GM12864 (cell line): Measurements from ENCODE around the gene EBLN1.

Experiments used
- DNase-seq: peaks from one replicate; pipeline ENCODE4 v3.0.0-alpha.2; 2011; ENCODE audit warnings: low read depth
- H3K4me3 ChIP-seq: 2 replicates; pipeline ENCODE4 v1.5.1; 2011; ENCODE audit warnings: mild to moderate bottlenecking, low read depth, low read length, control low read depth
- TF ChIP-seq, protein P1 (sequence below): IDR thresholded peaks from 2 replicates; pipeline ENCODE4 v1.5.1; 2011; ENCODE audit warnings: low read depth, mild to moderate bottlenecking, moderate library complexity, low read length, control low read depth, inconsistent platforms; ENCODE audit errors: missing control alignments

Gene EBLN1

DNA sequence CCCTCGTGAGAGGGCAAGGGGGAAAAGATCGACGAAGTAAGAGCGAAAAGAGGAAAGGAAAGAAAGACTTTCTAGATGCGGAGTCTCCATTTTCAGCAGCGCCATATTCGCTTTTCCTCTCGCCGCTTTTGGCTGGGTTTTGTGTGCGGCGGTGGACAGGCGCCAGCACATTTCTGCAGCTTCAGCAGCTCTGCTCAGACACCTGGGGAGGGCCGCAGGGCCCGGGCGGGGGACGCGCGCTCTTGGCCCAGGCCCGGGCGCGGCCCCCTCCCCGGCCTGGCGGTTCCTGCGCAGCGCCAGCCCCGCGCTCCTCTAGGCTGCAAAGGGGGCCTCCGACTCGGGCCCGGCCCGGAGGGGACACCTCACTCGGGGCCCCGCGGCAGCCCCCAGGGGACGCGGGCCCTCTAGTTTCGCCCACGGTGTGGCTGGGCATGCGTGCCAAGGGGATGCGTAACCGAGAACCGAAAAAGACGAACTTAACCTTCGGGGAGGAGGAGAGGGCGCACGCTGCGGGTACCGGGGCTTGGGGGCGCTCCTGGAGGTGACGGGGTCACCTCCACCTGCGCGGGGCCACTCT, 34.5 kb upstream of the EBLN1 start:
- DNase-seq, result no peak
- H3K4me3 ChIP-seq, result peak overlapping the region; percentile 84
- TF ChIP-seq, protein P1, sequence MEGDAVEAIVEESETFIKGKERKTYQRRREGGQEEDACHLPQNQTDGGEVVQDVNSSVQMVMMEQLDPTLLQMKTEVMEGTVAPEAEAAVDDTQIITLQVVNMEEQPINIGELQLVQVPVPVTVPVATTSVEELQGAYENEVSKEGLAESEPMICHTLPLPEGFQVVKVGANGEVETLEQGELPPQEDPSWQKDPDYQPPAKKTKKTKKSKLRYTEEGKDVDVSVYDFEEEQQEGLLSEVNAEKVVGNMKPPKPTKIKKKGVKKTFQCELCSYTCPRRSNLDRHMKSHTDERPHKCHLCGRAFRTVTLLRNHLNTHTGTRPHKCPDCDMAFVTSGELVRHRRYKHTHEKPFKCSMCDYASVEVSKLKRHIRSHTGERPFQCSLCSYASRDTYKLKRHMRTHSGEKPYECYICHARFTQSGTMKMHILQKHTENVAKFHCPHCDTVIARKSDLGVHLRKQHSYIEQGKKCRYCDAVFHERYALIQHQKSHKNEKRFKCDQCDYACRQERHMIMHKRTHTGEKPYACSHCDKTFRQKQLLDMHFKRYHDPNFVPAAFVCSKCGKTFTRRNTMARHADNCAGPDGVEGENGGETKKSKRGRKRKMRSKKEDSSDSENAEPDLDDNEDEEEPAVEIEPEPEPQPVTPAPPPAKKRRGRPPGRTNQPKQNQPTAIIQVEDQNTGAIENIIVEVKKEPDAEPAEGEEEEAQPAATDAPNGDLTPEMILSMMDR, result no peak

DNA sequence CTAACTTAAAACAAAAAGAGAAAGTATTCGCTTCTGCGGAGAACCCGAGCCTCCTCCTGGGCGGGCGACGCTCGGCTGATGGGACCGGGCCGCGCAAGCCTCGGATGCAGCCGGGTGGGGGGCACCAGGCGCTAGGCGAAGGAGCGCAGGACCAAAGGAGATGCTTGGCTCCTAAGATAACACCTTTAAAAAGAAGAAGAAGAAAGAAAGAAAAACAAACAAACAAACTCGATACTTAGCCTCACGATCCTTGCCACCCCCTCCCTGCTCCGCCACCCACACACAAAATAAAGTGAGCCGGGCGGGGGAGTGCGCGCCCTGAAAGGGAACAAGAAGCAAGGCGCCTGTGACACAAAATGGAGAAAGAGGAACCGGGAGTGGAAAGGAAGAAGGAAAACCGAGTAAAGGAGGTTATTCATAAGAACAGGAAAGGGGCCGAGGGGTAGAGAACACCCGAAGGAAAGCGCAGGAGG, 34.0 kb upstream of the EBLN1 start:
- TF ChIP-seq, protein P1, result no peak
- peak overlapping the region; percentile 84 for H3K4me3 ChIP-seq
- DNase-seq, result no peak

DNA sequence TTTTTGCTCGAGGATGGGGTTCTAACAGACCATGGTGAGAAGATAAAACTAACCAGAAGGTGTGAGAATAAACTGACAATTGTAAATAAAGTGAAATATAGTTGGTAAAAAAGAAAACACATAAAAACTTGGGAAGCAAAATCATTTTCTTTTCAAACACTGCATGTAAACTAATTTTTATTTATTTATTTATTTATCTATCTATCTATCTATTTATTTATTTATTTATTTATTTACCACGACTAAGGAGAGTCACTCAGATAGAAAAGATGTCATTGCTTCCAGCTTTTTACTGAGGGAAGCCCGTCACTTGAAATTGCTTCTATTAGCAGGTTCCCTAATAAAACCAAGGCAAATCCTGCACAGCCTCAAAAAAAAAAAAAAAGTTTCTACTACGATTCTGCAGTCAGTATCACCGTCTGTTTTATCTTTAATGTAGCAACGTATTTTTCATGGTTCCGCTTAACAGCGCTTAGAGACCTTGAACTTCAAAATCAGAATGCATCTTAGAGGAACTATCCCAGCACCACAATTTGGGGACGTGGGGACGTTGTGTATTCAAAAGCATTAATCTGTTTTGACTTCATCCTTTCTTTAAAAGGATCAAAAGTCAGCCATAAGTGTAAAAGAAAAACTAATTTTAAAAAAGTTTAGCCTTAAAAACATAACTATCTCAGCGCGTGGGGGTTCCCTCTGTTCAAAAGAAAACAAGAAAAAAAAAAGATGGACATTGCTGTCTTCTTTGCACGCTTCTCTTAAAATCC, 33.3 kb upstream of the EBLN1 start:
- TF ChIP-seq, protein P1, result no peak
- peak overlapping the region; percentile 84 for H3K4me3 ChIP-seq
- no peak for DNase-seq

DNA sequence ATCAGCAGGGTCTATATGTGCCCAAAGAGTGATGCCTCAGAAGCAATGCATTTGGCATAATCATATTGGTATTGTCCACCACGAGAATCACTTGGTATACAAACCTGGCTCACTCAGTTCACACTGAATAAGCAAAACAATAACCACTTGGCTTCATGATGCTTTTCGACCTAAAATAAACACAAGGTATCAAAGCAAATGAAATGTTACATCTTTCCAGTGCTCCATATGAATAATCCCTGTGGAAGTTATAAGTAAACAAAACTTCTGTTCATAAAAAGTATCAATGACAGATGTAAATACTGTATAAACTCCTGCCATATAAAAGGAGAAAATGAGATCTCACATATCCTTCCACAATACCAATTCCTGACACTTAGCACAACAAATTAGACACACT, 29.8 kb upstream of the EBLN1 start:
- no peak for DNase-seq
- TF ChIP-seq, protein P1, result no peak
- no peak overlapping the region for H3K4me3 ChIP-seq

DNA sequence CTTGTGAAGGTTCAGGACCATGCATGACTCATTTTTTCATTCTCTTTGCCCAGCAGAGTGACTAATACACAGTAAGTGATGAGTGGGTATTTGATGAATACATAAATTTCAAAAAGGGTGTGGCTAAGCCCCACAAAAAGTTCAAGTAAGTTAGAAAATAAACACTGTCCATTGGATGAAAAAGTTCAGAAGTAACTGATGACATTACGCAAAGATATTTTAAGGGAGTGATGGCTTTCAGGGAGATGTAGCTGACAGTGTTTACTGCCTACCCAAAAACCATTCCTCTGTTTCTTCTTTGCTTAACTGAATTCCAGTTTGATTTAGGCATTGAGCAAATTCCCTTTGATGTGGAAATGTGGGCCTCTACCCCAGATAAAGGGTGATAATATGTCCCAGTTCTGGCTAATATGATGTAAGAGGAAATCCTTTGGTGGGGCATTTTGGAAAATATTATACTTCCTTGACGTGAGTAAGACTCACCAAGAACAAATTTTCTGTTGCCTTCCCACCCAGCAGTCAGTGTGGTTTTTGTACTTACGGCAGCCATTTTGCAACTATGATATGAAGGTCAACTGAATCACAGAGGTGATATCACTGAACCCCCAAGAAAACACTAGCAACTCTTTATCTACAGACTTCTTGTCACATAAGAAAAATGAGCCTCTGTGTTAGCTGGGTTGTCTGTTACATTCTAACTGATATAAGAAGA, 29.0 kb upstream of the EBLN1 start:
- H3K4me3 ChIP-seq, result no peak overlapping the region
- TF ChIP-seq, protein P1, result no peak
- DNase-seq, result no peak

DNA sequence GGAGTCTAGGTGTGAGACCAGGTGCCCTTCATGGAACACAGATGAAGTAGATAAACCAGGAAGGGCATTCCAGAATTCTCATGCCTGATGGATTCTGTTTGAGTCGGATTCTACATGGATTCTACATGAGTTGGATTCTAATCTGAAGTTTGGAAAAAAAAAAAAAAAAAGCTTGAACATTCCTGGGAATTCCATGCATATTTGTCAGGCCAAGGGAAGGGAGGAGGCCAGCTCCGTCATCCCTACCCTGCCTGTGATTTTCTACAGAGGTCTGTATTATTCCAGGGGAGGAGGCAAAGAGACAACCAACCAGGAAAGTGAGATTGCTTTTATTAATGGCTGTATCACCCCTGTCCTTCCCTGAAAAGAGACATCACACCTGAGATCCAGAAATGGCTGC, 27.8 kb upstream of the EBLN1 start:
- no peak for DNase-seq
- TF ChIP-seq, protein P1, result no peak
- no peak overlapping the region for H3K4me3 ChIP-seq
